ENCODE measurements around the gene G3BP2. TPM values are rescaled to one million over a fixed set of nuclear protein-coding genes. Genes with fewer than 3 reads are reported as not detected.
"Not testable (repeated sequence)": the region's sequence is repeated elsewhere in the genome, so short reads cannot be mapped to it uniquely, and the experiment has no call there.

The G3BP2 gene
- total RNA-seq, 1 donor from 2014 or later: 135 TPM

DNA sequence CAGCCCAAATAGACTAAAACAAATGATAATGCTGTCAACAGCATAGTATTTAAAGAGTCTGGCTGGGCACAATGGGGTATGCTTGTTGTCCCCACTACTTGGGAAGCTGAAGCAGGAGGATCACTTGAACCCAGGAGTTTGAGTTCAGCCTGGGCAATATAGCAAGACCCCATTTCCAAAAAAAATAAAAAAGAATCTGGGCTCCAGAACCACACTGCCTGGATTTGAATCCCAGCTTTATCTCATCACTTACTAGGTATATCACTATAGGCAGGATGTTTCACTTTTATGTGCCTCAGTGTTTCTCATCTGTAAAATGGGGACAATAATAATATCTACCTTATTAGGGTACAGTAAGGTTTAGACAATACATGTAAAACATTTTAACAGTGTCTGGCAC is 5.3 kb upstream of the G3BP2 start:
- Histone ChIP-seq H3K4me3 (ENCODE audit: low read depth, low read length) (no peak overlapping the region), H3K27me3 (ENCODE audit: control insufficient read depth, insufficient read depth, low read length) (no peaks in the 10 kb centered on the region), H3K36me3 (ENCODE audit: control insufficient read depth, insufficient read depth, low read length) (no peaks in the 10 kb centered on the region)
- TF ChIP-seq, protein P1, sequence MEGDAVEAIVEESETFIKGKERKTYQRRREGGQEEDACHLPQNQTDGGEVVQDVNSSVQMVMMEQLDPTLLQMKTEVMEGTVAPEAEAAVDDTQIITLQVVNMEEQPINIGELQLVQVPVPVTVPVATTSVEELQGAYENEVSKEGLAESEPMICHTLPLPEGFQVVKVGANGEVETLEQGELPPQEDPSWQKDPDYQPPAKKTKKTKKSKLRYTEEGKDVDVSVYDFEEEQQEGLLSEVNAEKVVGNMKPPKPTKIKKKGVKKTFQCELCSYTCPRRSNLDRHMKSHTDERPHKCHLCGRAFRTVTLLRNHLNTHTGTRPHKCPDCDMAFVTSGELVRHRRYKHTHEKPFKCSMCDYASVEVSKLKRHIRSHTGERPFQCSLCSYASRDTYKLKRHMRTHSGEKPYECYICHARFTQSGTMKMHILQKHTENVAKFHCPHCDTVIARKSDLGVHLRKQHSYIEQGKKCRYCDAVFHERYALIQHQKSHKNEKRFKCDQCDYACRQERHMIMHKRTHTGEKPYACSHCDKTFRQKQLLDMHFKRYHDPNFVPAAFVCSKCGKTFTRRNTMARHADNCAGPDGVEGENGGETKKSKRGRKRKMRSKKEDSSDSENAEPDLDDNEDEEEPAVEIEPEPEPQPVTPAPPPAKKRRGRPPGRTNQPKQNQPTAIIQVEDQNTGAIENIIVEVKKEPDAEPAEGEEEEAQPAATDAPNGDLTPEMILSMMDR (IDR thresholded peaks at IDR 0.05; ENCODE audit: insufficient read depth, low read length, poor library complexity, severe bottlenecking): no peak
- no peak for DNase-seq (ENCODE audit: low read depth)

DNA sequence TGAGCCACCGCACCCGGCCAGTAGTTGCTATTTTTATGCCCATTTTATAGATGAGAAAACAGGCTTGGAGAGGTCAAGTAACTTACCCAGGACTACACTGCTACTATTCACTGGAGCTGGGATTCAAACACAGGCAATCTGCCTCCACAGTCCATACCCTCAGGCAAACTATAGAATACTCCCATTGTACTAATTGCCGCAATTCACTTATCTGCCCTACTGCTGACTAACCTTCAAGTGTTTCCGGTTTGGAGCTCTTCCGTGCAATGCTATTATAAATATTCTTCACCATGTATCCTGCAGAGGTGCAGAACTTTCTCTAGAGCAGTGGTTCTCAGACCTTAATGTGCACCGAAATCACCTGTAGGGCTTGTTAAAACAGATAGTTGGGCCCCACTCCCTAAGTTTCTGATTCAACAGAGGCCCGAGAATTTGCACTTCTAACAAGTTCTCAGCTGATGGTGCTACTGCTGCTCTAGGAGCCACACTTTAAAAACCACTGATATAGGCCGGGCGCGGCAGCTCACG is 1.9 kb upstream of the G3BP2 start:
- TF ChIP-seq, protein P1 (IDR thresholded peaks at IDR 0.05; ENCODE audit: insufficient read depth, low read length, poor library complexity, severe bottlenecking): no peak
- no peak overlapping the region for H3K4me3 ChIP-seq (ENCODE audit: low read depth, low read length)
- H3K36me3 ChIP-seq (ENCODE audit: control insufficient read depth, insufficient read depth, low read length): no peaks in the 10 kb centered on the region
- no peaks in the 10 kb centered on the region for H3K27me3 ChIP-seq (ENCODE audit: control insufficient read depth, insufficient read depth, low read length)
- DNase-seq (ENCODE audit: low read depth): no peak

DNA sequence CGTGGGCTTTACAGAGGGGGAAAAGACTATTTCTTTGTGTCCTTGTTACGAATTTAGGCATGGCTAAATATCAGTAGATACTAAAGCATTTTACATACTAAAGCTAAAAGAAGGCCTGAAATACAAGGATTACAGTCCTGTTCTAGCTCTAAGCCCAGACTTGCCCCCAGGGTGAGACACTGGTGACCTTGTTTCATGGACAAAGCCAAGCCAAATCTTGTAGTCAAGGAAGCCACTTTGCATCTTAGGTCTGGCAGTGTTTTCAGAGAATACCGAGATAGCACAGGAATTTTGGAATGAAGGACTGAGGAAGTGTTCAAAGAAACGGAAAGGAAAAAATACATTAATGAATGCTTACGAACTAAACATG is 733 bp upstream of the G3BP2 start:
- DNase-seq (ENCODE audit: low read depth): no peak
- no peaks in the 10 kb centered on the region for H3K27me3 ChIP-seq (ENCODE audit: control insufficient read depth, insufficient read depth, low read length)
- TF ChIP-seq, protein P1 (IDR thresholded peaks at IDR 0.05; ENCODE audit: insufficient read depth, low read length, poor library complexity, severe bottlenecking): no peak
- H3K36me3 ChIP-seq (ENCODE audit: control insufficient read depth, insufficient read depth, low read length): no peaks in the 10 kb centered on the region
- H3K4me3 ChIP-seq (ENCODE audit: low read depth, low read length): peak overlapping the region; percentile 99

DNA sequence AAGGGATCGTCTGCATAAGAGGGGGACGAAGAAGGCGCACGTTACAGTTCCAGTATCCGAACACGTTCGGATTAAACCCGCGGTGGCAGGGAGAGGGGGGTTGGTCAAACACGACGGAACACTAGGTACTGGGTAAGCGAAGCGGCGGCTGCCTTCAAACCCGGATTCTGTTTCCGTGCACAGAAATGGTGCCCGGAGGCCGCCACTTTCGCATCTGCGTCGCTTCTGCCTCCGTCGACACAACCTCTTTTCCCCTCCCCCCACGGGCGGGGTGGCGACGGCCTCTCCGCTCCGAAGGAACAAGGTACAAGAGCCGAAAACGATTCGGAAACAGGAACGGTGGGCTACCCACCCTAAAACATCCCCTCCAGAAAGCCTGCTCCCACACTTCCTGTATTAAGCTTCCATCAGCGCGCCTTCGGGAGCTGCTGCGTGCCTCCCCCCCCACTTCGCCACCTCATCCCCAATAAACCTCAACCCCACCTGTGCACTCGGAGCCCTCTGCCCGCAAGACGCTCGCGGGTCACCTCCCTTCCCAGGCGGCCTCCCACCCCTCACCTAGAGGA is 667 bp downstream of the G3BP2 start:
- no peak for DNase-seq (ENCODE audit: low read depth)
- TF ChIP-seq, protein P1 (IDR thresholded peaks at IDR 0.05; ENCODE audit: insufficient read depth, low read length, poor library complexity, severe bottlenecking): no peak
- Histone ChIP-seq H3K4me3 (ENCODE audit: low read depth, low read length) (peak overlapping the region; percentile 99), H3K36me3 (ENCODE audit: control insufficient read depth, insufficient read depth, low read length) (no peaks in the 10 kb centered on the region), H3K27me3 (ENCODE audit: control insufficient read depth, insufficient read depth, low read length) (no peaks in the 10 kb centered on the region)

DNA sequence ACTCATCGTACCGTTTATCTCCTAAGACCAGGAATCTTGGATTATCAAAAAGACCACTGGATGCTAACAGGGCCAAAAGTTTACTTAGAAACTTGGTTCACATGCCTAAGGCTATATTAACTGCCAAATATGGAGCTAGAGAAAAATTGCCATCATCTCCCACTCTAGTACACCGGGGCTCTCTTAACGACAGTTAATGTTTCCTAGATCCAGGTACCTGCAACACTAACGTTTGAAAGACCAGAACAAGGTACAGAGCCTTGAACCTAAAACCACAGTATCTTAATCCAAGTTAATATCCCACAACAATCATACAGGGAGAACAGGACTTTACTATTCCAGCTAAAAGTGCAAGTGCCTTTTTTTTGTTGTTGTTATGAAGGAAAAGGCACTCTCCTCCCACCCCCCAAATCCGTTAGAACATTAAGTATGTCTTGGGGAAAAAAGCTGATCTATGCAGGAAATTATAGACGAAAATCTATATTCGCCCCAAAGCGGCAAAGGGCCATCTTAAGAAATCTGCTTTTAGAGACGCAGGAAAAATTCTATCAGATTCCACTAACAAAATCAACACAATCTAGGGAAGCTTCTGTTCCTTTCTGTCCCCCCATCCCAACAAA is 1.3 kb downstream of the G3BP2 start:
- H3K27me3 ChIP-seq (ENCODE audit: control insufficient read depth, insufficient read depth, low read length): no peaks in the 10 kb centered on the region
- peak overlapping the region; percentile 99 for H3K4me3 ChIP-seq (ENCODE audit: low read depth, low read length)
- DNase-seq (ENCODE audit: low read depth): no peak
- TF ChIP-seq, protein P1 (IDR thresholded peaks at IDR 0.05; ENCODE audit: insufficient read depth, low read length, poor library complexity, severe bottlenecking): no peak
- H3K36me3 ChIP-seq (ENCODE audit: control insufficient read depth, insufficient read depth, low read length): no peaks in the 10 kb centered on the region

DNA sequence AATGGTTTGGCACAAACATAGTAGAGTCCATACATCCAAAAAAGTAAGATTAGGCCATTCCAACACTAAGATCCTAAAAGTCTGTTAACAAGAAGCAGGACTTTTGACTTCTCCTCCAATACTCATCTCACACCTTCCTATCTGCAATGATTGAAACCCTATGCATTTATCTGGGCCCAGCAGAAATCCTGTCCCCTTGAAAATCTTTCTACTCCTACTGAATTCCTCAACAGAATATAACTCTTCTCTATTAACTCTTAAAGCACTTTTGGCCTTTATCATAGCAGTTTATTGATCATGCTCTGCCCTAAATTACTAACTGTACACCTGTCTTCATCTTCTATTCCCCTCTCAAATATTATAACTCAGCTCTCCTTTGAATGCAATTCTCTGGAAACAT is 4.6 kb downstream of the G3BP2 start:
- Histone ChIP-seq H3K27me3 (ENCODE audit: control insufficient read depth, insufficient read depth, low read length) (no peaks in the 10 kb centered on the region), H3K4me3 (ENCODE audit: low read depth, low read length) (no peak overlapping the region), H3K36me3 (ENCODE audit: control insufficient read depth, insufficient read depth, low read length) (no peaks in the 10 kb centered on the region)
- DNase-seq (ENCODE audit: low read depth): no peak
- TF ChIP-seq, protein P1 (IDR thresholded peaks at IDR 0.05; ENCODE audit: insufficient read depth, low read length, poor library complexity, severe bottlenecking): no peak

DNA sequence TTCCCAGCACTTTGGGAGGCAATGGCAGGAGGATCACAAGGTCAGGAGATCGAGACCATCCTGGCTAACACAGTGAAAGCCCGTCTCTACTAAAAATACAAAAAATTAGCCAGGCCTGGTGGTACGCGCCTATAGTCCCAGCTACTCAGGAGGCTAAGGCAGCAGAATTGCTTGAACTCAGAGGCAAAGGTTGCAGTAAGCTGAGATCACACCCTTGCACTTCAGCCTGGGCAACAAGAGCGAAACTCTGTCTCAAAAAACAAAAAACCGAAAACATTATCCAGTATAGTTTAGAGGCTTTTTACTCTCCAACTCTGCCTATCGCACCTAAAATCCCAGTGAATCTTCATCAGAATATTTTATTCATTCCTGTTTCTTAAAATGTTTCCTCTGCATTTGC is 5.6 kb downstream of the G3BP2 start:
- H3K36me3 ChIP-seq (ENCODE audit: control insufficient read depth, insufficient read depth, low read length); H3K27me3 ChIP-seq (ENCODE audit: control insufficient read depth, insufficient read depth, low read length); DNase-seq (ENCODE audit: low read depth); H3K4me3 ChIP-seq (ENCODE audit: low read depth, low read length): not testable (repeated sequence)

Measured in kidney epithelial cell (primary cell).